Measurements from ENCODE around the gene ARHGEF3.

The ARHGEF3 gene

GRCh38 chr3:56849698-56850097, 47.9 kb upstream of the ARHGEF3 start:
- POLR2A ChIA-PET = no interaction called here
- CTCF ChIA-PET = interaction anchor here (0.7 to 0.9 kb wide), 2 partner anchors 51 to 148 kb away, joined by 3 read pairs; no protein-coding TSS in a partner anchor

GRCh38 chr3:56845505-56845904, 43.8 kb upstream of the ARHGEF3 start:
- CTCF ChIA-PET = interaction anchor here (0.6 kb wide), 1 partner anchor 144 kb away, joined by 3 read pairs; no protein-coding TSS in a partner anchor
- Histone ChIP-seq H3K9me3 (ENCODE audit: control insufficient read depth, insufficient read depth, low read depth, low read length) (no peaks in the 10 kb centered on the region), H3K36me3 (ENCODE audit: control insufficient read depth in 2 of 2, insufficient read depth in 1 of 2, low read length in 2 of 2) (no peaks in the 10 kb centered on the region)

More at GRCh38 chr3:56849698-56850097, 47.9 kb upstream of the ARHGEF3 start:
- Histone ChIP-seq H3K4me1 (ENCODE audit: control insufficient read depth, insufficient read depth, low read length) (no peaks in the 10 kb centered on the region), H3K9me3 (ENCODE audit: control insufficient read depth, insufficient read depth, low read depth, low read length) (no peaks in the 10 kb centered on the region), H3K27ac (ENCODE audit: extremely low read depth, low read depth, low read length) (no peak overlapping the region), H3K36me3 (ENCODE audit: control insufficient read depth in 2 of 2, insufficient read depth in 1 of 2, low read length in 2 of 2) (no peaks in the 10 kb centered on the region), H3K4me3 (ENCODE audit: low read depth, low read length) (no peak overlapping the region)
- TF ChIP-seq ZNF366 (tag by site-specific recombination; conservative IDR thresholded peaks at IDR 0.05) = no peak
- TF ChIP-seq BCL6B (tag by site-specific recombination; IDR thresholded peaks at IDR 0.05) = no peak
- TF ChIP-seq RBAK (tag by site-specific recombination; IDR thresholded peaks at IDR 0.05) = no peak
- TF ChIP-seq ZBTB7A (tag by site-specific recombination; IDR thresholded peaks at IDR 0.05; ENCODE audit: low read depth) = no peak
- TF ChIP-seq ZBTB8A (tag by site-specific recombination; IDR thresholded peaks at IDR 0.05) = no peak
- TF ChIP-seq ZNF514 (tag by site-specific recombination; IDR thresholded peaks at IDR 0.05) = no peak
- TF ChIP-seq ZNF549 (tag by site-specific recombination; IDR thresholded peaks at IDR 0.05) = no peak
- TF ChIP-seq HIC1 (tag by site-specific recombination; IDR thresholded peaks at IDR 0.05) = no peak
- TF ChIP-seq ZBTB20 (tag by site-specific recombination; IDR thresholded peaks at IDR 0.05) = no peak
- no peak for TF ChIP-seq TSHZ1 (tag by site-specific recombination; IDR thresholded peaks at IDR 0.05; ENCODE audit: borderline replicate concordance)
- no peak for TF ChIP-seq ZNF510 (tag by site-specific recombination; IDR thresholded peaks at IDR 0.05; ENCODE audit: insufficient replicate concordance)
- TF ChIP-seq ZNF585B (tag by site-specific recombination; IDR thresholded peaks at IDR 0.05) = no peak

GRCh38 chr3:56844536-56844935, 42.8 kb upstream of the ARHGEF3 start:
- TF ChIP-seq ZNF16 (tag by site-specific recombination; IDR thresholded peaks at IDR 0.05; ENCODE audit: low read depth) = no peak
- no peak for TF ChIP-seq ZNF341 (tag by site-specific recombination; IDR thresholded peaks at IDR 0.05; ENCODE audit: low read depth)
- TF ChIP-seq ZNF639 (tag by site-specific recombination; IDR thresholded peaks at IDR 0.05) = no peak
- no peaks in the 10 kb centered on the region for H3K4me1 ChIP-seq (ENCODE audit: control insufficient read depth, insufficient read depth, low read length)
- no peaks in the 10 kb centered on the region for H3K36me3 ChIP-seq (ENCODE audit: control insufficient read depth in 2 of 2, insufficient read depth in 1 of 2, low read length in 2 of 2)
- H3K27ac ChIP-seq (ENCODE audit: extremely low read depth, low read depth, low read length) = no peak overlapping the region
- H3K9me3 ChIP-seq (ENCODE audit: control insufficient read depth, insufficient read depth, low read depth, low read length) = no peaks in the 10 kb centered on the region
- POLR2A ChIA-PET = no interaction called here
- no peak overlapping the region for H3K4me3 ChIP-seq (ENCODE audit: low read depth, low read length)
- CTCF ChIA-PET = no interaction called here

More at GRCh38 chr3:56845505-56845904, 43.8 kb upstream of the ARHGEF3 start:
- TF ChIP-seq ZNF16 (tag by site-specific recombination; IDR thresholded peaks at IDR 0.05; ENCODE audit: low read depth) (no peak), GLIS1 (tag by site-specific recombination; IDR thresholded peaks at IDR 0.05) (peak; percentile 53; the same call in 1 of the 2 replicates)
- POLR2A ChIA-PET = no interaction called here
- Histone ChIP-seq H3K4me1 (ENCODE audit: control insufficient read depth, insufficient read depth, low read length) (no peaks in the 10 kb centered on the region), H3K27ac (ENCODE audit: extremely low read depth, low read depth, low read length) (no peak overlapping the region), H3K4me3 (ENCODE audit: low read depth, low read length) (no peak overlapping the region)

All from HEK293 (cell line).